GM20000 (cell line): Measurements from ENCODE around the gene SLC38A10.
A peak's percentile ranks its signal among the peaks of the same experiment; 100 is the strongest.

ENCODE experiments used
- DNase-seq: peaks from one replicate; pipeline ENCODE4 v3.0.0; 2012; ENCODE audit warnings: low spot score
- CTCF ChIP-seq: IDR thresholded peaks from 2 replicates; pipeline ENCODE4 v1.5.1; 2012; ENCODE audit warnings: mild to moderate bottlenecking, control low read depth; ENCODE audit errors: extremely low read depth, missing control alignments

SLC38A10 gene

GRCh38 chr17:81243333-81243664 lies 51.8 kb downstream of the SLC38A10 start:
- no peak for TF ChIP-seq CTCF
- DNase-seq = no peak

DNA sequence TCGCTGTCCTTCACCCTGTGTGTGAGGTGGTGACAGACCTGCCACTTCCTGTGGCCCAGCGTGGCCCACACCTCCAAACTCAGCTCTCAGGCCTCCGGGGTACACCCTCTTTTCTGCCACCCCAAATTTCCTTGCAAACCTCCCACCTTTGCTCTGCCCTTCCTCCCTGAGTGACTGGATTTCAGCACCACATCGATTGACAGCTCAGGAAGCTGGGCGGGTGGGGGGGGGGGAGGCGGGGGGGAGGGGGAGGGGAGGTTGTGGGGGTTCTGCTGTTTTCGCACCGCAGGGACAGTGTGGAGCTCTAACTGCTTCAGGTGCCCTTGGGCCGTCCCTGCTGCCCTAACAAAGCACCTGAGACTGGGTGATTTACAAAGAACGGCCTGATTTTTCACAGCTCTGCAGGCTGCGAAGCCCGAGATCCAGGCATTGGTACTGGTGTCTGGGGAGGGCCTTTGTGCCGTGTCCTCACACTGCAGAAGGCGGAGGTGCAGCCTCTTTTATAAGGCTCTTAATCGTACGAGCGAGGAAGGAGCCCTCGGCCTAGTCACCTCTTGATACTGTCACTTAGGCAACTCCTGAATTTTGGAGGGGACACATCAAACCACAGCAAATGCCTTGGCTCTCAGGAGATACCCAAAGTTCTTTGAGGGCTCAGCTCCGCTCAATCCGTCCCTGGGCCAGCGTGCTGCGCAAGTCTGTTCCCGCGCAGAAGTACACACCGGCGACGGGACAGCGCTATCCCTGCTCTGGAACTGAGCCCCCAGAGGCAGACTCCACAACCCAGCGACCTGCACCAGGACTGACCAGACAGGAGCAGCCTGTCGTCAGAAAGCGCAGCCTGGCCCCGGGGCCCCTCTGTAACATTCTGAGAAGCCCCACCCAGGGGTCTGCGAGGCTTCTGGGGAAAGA lies 52.4 kb downstream of the SLC38A10 start:
- DNase-seq = no peak

GRCh38 chr17:81241648-81242420 lies 53.3 kb downstream of the SLC38A10 start:
- DNase-seq = peak; percentile 88

More for the DNA sequence above, 52.4 kb downstream of the SLC38A10 start:
- TF ChIP-seq CTCF = no peak

GRCh38 chr17:81241203-81241602 lies 53.9 kb downstream of the SLC38A10 start:
- no peak for TF ChIP-seq CTCF
- no peak for DNase-seq

More at GRCh38 chr17:81241648-81242420, 53.3 kb downstream of the SLC38A10 start:
- TF ChIP-seq CTCF = peak; percentile 89

- TF ChIP-seq CTCF = no peak
- DNase-seq = no peak
Observed at GRCh38 chr17:81240761-81241160, 54.3 kb downstream of the SLC38A10 start.

DNA sequence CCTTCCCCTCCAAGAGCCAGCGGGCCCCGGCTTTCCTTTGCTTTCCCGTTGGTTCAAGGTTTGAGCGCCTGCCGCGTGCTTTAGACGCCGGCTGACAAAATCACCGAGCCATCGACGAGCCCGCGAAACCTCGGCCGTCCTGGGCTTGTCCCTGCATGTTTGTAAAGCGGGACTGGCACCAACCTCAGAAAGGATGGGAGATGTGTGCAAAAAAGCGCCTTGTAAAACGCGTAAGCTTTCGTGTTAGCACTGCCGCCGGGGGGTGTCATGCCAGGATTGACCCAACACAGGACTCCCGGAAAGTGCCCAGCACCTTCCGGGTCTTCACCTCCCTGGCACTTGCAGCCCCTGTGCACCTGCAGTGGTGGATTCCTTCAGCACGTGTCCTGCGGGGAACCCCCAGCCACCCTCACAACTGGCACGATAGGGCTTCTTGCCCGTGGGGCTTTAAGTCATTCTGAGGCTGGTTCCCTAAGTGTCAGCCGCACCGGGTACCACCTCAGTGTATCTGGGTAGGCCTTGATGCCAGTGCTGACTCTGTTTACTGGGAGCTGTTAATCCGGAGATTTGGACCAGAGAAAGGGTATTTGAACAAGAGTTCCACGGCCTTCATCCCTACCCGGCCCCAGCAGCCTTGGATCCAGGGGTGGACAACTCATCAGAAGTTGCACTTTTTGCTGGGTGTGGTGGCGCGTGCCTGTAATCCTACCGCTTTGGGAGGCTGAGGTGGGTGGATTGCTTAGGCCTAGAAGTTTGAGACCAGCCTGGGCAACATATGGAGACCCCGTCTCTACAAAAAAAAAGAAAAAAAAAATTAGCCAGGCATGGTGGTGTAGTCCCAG lies 55.2 kb downstream of the SLC38A10 start:
- TF ChIP-seq CTCF = no peak
- peak; percentile 70 for DNase-seq
